ENCODE results near the gene PDC. TPM values are rescaled to one million over a fixed set of nuclear protein-coding genes. Genes with fewer than 3 reads are reported as not detected.

PDC gene
- total RNA-seq: not detected

GRCh38 chr1:186461014-186461413, at the start of gene PDC:
Gene PDC (minus strand): TSS chr1:186461114. CDS start chr1:186449459, 11,655 bp downstream.
- intact Hi-C loops (cut with DNase I; ENCODE audit: low total_unique reads): no loop called here
- H3K4me3 ChIP-seq (ENCODE audit: low read depth, poor library complexity, severe bottlenecking): no peak within 1 kb of the TSS
- WGBS, 2 donors: 89 to 93% methylated on average over 2 of the region's 2 CpGs
- DNase-seq (ENCODE audit: low spot score in 2 of 2): no peak
- TF ChIP-seq POLR2A (IDR thresholded peaks at IDR 0.05): no peak
- TF ChIP-seq CTCF (IDR thresholded peaks at IDR 0.05): no peak

GRCh38 chr1:186503190-186503589, 42.3 kb upstream of the PDC start:
- intact Hi-C loops (cut with DNase I; ENCODE audit: low total_unique reads): no loop called here
- WGBS, 2 donors: 90 to 95% methylated on average over 2 of the region's 2 CpGs

GRCh38 chr1:186502087-186502486, 41.2 kb upstream of the PDC start:
- no peak overlapping the region for H3K4me3 ChIP-seq (ENCODE audit: low read depth, poor library complexity, severe bottlenecking)
- no peak for TF ChIP-seq CTCF (IDR thresholded peaks at IDR 0.05)
- TF ChIP-seq POLR2A (IDR thresholded peaks at IDR 0.05): no peak
- intact Hi-C loops (cut with DNase I; ENCODE audit: low total_unique reads): no loop called here
- DNase-seq (ENCODE audit: low spot score in 2 of 2): no peak

More at GRCh38 chr1:186503190-186503589, 42.3 kb upstream of the PDC start:
- DNase-seq (ENCODE audit: low spot score in 2 of 2): no peak
- no peak overlapping the region for H3K4me3 ChIP-seq (ENCODE audit: low read depth, poor library complexity, severe bottlenecking)
- TF ChIP-seq CTCF (IDR thresholded peaks at IDR 0.05): no peak
- no peak for TF ChIP-seq POLR2A (IDR thresholded peaks at IDR 0.05)

- no peak overlapping the region for H3K4me3 ChIP-seq (ENCODE audit: low read depth, poor library complexity, severe bottlenecking)
- DNase-seq (ENCODE audit: low spot score in 2 of 2): no peak
- WGBS, 2 donors: 67 to 79% methylated on average over 1 of the region's 1 CpG
- intact Hi-C loops (cut with DNase I; ENCODE audit: low total_unique reads): no loop called here
- no peak for TF ChIP-seq CTCF (IDR thresholded peaks at IDR 0.05)
- TF ChIP-seq POLR2A (IDR thresholded peaks at IDR 0.05): no peak
Observed at GRCh38 chr1:186500804-186501203, 39.9 kb upstream of the PDC start.

- 78 to 85% methylated on average over 1 of the region's 1 CpG for WGBS, 2 donors
- no peak overlapping the region for H3K4me3 ChIP-seq (ENCODE audit: low read depth, poor library complexity, severe bottlenecking)
- no peak for DNase-seq (ENCODE audit: low spot score in 2 of 2)
- TF ChIP-seq CTCF (IDR thresholded peaks at IDR 0.05): no peak
- no peak for TF ChIP-seq POLR2A (IDR thresholded peaks at IDR 0.05)
- intact Hi-C loops (cut with DNase I; ENCODE audit: low total_unique reads): no loop called here
Observed at GRCh38 chr1:186499571-186499970, 38.7 kb upstream of the PDC start.

- intact Hi-C loops (cut with DNase I; ENCODE audit: low total_unique reads): no loop called here
- no peak for TF ChIP-seq CTCF (IDR thresholded peaks at IDR 0.05)
- TF ChIP-seq POLR2A (IDR thresholded peaks at IDR 0.05): no peak
- WGBS, 2 donors: 64 to 68% methylated on average over 4 of the region's 4 CpGs
Observed at GRCh38 chr1:186498695-186499389, 37.9 kb upstream of the PDC start.

More at GRCh38 chr1:186498695-186499389, 37.9 kb upstream of the PDC start:
- DNase-seq (ENCODE audit: low spot score in 2 of 2): no peak
- H3K4me3 ChIP-seq (ENCODE audit: low read depth, poor library complexity, severe bottlenecking): no peak overlapping the region
